ELR (cell line): ENCODE results near the gene GAL3ST1.
"Not testable (repeated sequence)": the region's sequence is repeated elsewhere in the genome, so short reads cannot be mapped to it uniquely, and the experiment has no call there.

Source experiments
- DNase-seq: peaks from one replicate; pipeline ENCODE4 v3.0.0-alpha.2; 2015; ENCODE audit warnings: low read depth

The GAL3ST1 gene

DNA sequence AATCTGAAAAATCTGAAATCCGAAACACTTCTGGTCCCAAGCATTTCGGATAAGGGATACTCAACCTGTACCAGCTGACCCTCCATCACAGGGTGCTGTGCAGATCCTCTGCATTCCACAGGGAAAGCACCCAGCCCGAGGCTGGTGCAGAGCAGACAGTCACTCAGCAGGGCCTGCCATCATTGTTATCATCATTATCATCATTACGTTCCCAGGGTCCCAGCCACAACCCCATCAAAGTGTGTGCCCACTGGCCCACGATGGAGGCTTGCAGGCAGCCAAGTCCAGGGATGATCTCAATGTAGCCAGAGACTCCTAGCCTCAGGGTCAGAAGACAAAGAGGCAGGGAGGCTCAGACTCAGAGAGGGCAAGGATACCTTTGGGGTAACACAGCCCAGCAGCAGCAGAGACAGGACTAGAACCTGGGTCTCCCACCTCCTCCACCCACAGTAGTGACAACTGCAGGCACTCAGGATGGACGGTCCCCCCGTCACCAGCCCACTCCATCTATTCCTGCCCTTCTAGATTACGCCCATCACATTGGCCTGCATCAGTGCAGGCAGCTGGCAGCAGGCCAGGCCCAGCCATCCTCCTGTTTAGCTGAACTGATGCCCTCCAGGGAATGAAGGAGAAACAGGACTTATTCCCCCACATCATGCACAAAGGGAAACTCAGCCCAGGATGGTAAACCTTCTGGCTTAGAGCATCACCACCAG, 10.3 kb downstream of the GAL3ST1 start:
- DNase-seq = no peak

DNA sequence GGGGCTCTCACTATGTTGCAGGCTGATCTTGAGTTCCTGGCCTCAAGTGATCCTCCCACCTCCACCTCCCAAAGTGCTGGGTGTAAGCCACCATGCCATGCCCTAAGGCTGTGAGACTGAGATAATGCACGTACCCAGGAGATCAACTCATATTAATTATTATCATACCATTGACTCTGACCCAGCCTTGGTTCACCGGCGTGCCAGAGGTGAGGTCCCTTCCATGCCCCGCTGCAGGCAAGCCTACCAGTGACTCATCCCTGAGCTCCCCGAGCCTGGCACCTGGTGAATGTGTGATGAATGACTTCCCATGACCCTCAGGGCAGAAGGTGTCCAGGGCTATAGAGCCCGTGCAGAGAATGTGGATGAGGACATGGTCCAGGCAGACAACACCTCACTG, 12.1 kb downstream of the GAL3ST1 start:
- DNase-seq = peak; percentile 20

DNA sequence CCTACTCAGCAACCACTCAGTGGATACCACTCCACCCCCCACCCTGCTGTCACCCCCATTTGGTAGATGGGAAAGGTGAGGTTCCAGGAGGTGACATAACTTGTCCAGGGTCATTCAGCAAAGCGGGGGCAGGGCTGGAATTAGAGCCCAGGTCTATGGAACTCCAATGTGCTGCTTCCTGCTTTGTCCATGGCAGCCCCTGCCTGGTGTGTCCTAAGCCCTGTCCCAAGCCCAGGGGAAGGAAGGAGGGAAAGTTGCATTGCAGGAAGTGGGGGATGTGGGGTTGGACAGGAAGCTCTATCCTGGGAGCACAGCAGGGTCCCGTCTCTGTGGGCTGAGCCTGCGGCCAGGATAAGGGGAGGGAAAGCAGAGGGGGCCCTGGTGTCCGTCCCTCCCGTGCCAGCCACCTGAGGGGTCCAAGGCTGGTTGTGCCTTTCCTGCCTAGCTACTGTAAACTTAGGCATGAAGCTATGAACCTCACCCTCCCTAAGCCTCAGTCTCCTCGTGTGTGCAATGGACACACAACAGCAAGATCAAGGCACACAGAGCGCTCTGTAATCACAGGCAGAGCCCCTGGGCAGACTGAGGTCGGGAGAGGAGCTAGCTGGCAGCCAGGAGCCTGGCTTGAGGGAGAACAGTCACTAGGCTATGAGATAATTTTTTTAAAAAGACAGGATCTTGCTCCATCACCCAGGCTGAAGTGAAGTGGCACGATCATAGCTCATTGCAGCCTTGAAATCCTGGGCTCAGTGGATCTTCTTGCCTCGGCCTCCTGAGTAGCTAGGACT, 12.9 kb downstream of the GAL3ST1 start:
- DNase-seq = no peak

DNA sequence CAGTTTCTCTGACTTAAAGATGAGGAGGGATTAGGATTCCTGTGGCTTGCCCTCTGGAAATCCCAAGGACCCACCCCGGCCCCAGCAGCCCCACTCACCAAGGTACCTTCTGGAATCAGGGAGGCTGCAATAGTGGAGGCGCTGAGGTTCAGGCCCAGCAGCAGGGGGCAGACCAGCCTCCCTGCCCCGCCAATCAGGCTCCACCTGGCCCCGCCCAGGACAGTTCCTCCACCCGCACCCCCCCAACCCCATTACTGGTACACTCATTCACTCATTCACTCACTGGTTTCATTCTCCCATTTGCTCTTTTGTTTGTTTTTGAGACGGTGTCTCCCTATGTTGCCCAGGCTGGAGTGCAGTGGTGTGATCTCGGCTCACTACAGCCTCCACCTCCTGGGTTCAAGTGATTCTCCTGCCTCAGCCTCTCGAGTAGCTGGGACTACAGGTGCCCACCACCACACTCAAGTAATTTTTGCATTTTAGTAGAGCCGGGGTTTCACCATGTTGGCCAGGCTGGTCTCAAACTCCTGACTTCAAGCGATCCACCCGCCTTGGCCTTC, 13.7 kb downstream of the GAL3ST1 start:
- peak; percentile 46 for DNase-seq

DNA sequence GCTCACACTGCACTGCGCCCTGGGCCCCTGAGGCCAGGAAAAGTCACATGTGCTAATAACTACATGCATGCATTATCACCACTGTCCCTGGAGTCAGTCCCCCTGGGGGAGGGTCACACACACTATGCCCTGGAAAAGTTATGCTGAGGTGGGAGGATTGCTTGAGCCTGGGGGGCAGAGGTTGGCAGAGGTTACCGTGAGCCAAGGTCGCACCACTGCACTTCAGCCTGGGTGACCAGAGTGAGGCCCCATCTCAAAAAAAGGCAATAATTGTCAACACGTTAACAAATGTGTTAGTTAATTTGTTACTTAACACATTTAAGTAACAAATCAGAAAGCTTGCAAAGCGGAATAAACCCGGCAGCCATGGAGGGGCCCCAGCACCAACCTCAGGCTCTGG, 14.6 kb downstream of the GAL3ST1 start:
- no peak for DNase-seq

DNA sequence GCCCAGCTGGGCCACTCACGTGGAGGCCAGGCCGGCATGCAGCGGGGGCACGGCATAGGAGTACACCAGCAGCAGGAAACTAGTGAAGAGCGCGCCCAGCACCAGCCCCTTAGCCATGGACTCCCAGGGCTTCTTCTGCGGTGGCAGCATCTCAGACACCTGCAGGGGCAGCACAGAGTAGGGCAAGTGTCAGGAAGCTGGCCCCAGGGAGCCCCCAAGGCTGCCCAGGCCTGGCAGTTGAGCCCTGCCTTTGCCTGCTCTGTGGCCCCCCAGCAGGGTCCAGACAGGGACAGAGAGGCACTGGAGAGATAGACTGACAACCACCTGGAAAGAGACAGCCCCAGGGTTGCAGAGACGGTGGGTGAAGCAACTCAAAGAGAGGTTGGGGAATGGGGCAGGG, 17.2 kb downstream of the GAL3ST1 start:
- DNase-seq = no peak

DNA sequence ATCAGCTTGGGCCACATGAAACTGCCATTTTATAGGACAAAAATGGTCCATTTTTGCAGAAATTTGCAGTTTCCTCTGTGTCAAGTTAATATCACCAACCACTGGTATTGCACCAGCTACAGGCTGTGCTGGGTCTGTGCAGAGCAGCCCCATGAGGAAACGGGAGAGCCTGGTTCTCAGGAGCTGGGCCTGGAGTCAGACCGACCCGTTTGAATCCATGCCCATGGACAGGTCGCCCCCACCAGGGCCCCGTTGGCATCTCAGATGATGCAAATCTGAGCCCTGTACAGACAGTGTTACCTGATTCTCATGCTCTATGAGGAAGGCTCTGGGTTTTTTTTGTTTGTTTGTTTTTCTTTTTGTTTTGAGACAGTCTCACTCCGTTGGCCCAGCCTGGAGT, 18.1 kb downstream of the GAL3ST1 start:
- no peak for DNase-seq

DNA sequence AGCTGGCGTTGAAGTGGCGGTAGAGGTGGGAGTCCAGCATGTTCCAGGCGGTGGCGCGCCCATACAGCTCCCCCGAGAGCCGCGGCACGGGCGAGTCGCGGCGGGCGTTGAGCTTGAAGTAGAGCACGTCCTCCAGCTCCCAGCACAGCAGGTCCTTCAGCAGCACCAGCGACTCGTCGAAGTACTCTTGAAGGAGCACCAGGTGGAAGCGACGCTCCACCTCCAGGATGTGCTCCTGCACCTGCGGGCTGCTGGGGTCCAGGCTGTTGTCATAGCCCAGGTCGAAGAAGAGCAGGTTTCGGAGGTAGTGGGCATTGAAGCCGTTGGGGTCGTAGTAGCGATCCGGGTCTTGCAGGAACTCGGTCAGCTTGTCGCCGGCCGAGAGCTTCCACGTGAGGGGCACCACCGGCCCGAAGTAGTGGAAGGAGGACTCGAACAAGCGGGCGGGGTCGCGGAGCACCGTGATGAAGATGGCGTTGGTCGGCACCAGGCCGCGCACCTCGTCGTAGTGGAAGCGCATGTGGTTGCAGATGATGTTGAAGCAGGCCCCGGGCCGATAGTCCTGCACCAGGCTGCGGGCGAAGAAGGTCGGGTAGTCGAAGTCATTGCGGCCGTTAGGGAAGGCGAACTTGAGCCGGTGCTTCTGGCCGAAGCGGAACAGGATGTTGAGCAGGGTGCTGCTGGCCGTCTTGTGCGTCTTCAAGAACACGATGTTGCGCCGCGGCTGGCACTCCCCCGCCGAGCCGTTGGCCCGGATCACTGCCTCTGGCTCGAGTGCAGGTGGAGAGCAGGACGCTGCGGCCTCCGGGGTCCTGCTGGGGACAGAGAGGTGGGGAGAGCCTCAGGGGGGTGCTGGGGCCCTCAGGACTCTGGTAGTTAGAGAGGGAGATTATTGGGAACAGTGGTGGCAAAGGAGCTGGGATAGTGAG, 18.9 kb downstream of the GAL3ST1 start:
- no peak for DNase-seq

DNA sequence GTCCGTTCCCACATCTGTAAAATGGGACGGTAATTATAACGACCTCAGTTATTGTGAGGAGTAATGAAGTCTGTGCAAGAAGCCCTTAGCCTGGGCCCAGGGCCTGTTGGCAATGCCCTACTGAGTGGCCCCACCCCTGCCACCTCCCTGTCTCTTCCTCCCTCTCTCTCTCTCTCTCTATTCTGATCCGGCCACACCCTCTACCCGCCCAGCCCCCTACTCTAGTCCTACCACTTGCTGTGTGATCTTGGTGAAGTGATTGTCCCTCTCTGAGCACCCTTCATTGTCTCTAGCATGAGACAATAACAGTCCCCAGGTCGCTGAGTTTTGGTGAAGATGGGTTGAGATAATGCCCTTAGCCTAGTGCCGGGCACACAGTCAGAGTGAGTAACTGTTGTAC, 20.5 kb downstream of the GAL3ST1 start:
- no peak for DNase-seq

DNA sequence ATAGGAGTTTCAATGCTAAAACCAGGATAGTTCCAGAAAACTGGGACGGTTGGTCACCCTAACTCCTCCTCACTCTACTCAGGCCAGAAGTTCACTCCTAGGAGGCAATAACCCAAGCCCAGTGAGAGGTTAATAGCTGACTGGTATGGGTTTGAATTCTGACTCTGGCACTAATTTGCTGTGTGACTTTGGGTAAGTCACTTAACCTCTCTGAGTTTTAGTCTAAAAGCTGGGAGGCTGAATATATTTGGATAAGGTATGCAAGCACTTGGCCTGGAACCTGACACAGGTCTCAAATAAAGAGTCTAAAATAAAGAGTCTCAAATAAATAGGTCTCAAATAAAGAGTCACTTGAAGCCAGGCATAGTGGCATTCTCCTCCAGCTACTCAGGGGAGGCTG, 21.7 kb downstream of the GAL3ST1 start:
- no peak for DNase-seq

DNA sequence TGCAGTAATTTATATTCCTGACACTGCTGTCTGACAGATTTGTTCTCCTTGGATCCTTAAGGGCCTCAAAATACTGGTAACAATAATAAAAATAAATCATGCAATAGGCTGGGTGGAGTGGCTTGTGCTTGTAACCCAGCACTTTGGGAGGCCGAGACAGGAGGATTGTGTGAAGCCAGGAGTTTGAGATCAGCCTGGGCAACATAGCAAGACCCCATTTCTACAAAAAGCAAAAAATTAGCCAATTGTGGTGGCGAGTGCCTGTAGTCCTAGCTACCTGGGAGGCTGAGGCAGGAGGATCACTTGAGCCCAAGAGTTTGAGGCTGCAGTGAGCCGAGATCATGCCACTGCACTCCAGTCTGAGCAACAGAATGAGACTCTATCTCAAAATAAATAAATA, 22.7 kb downstream of the GAL3ST1 start:
- DNase-seq = not testable (repeated sequence)

DNA sequence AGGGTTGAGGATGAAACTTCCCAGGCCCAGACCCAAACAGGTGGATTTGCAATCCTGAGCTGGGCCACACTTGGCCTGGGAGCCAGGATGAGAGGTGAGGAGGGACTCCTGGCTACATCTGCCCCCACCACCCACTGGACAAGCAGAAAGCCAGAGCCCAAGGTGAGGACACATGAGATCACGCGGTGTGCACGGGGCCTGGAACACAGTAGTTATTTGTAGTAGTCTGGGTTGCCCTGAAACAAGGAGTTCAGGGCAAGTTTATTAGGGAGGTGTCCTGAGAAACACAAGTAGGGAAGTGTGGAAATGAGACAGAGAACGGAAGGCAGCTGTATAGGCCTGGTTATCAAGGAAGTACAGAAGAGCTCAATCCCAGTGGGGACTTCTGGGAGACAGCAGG, 27.3 kb downstream of the GAL3ST1 start:
- DNase-seq = no peak

DNA sequence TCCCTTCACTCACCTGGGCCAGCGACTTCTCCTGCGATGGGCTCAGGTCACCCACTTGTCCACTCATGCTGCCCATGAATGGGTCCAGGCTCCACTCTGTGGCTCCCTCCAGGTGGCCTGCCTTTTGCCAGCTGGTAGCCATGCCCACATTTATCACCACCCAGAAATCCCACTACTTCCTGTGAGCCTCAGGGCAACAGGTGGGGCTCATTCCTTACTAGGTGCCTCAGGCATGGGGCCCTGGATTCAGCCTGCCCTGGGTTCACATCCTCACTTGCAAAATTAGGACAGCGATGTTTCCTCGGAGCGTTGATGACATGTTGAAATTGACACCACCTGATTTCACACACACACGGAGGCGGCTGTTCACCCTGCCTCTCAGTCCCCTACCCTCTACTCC, 27.8 kb downstream of the GAL3ST1 start, which contains the start of gene SEC14L6:
Gene SEC14L6, minus strand, starts transcription at position 126 of the 400 bp plus-strand sequence. Its CDS starts 59 bp downstream, at position 67.
- DNase-seq = no peak

DNA sequence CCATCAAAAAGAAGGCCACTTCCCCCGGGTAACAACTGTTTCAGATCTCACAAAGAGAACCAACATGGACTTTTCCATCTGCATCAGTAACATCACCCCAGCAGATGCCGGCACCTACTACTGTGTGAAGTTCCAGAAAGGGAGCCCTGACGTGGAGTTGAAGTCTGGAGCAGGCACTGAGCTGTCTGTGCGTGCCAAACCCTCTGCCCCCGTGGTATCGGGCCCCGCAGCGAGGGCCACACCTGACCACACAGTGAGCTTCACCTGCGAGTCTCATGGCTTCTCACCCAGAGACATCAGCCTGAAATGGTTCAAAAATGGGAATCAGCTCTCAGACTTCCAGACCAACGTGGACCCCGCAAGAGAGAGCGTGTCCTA, 31.7 kb downstream of the GAL3ST1 start:
- DNase-seq = no peak

DNA sequence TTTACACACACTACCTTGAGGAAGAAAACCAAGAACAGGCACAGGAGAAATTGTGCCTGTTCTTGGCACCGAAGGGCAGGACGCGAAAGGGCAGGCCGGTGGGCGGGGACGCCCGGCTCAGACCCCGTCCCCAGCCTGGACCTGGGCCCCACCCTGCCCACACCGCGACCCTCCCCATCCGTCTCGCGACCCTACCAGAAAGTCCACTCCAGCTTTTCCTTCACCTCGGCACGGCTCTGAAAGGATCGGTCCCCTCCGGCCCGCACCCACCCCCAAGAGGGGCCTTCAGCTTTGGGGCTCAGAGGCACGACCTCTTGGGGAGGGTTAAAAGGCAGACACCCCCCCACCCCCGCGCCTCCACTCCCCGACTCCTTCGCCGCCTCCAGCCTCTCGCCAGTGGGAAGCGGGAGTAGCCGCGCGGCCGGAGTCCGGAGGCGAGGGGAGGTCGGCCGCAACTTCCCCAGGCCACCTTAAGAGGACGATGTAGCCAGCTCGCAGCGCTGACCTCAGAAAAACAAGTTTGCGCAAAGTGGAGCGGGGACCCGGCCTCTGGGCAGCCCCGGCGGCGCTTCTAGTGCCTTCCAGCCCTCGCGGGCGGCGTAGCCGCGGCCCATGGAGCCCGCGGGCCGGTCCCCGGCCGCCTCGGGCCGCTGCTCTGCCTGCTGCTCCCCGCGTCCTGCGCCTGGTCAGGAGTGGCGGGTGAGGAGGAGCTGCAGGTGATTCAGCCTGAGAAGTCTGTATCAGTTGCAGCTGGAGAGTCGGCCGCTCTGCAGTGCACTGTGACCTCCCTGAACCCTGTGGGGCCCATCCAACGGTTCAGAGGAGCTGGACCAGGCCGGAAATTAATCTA, 32.3 kb downstream of the GAL3ST1 start:
- peak; percentile 27 for DNase-seq

DNA sequence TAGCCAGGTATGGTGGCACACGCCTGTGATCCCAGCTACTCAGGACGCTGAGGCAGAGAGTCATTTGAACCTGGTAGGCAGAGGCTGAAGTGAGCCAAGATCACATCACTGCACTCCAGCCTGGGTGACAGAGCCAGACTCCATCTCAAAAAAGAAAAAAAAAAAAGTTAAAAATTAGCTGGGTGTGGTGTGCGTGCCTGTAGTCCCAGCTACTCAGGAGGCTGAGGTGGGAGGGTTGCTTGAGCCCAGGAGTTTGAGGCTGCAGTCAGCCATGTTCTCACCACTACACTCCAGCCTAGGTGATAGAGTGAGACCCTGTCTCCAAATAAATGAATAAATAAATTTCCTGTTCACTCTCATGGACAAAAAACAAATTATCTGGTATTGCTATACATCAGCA, 33.0 kb downstream of the GAL3ST1 start:
- DNase-seq = not testable (repeated sequence)

DNA sequence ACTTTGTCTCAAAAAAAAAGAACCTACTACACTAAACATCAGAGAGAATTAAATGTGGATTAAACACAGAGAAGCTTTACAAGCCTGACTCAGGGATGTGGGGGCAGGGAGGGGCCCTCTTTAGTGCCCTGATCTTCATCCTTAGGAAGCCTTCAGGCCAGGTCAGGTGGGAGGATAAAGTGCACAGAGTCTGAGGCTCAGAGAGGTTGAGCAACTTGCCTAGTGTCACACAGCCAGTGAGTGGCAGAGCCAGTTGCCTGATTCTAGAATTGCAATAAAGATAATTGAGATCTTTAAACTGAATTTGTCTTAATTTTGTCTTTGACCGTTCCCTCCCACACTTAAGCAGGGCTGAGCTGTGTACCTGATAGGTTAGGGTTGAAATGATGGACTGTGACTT, 35.1 kb downstream of the GAL3ST1 start:
- DNase-seq = no peak

DNA sequence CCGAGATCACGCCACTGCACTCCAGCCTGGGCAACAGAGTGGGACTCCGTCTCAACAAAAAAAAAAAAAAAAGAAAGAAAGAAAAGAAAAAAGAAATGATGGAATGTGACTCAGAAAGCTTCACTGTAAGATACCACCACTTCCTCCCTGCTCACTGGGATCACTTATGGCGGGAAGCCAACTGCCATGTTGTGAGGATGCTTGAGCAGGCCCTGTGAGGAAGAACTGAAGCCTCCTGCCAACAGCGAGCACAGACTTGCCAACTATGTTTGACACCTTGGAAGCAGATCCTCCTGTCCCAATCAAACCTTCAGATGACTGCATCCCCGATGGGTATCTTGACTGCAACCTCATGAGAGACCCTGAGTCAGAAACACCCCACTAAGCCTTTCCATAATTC, 36.2 kb downstream of the GAL3ST1 start:
- DNase-seq = peak; percentile 44

DNA sequence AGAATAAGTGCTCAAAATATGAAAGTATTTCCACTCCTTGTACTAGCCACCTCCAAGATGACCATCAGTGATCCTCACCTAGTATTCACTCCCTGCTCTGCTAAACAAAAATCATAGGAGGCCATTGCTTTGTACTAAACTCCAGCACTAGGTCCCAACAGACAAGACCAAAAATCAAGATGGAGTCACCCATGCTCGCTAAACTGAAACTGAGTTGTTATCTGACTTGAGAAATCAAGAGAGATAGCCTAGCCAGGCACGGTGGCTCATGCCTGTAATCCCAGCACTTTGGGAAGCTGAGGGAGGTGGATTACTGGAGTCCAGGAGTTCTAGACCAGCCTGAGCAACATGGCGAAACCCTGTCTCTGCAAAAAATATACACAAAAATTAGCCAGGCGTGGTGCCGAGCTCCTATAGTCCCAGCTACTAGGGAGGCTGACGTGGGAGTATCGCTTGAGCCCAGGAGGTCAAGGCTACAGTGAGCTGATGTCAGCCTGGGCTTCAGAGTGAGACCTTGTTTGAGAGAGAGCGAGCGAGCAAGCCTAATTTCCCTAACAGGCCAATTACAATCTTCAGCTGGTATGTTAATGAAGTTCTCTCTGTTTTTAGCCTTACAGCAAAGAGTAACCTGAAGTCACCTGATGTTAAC, 37.3 kb downstream of the GAL3ST1 start:
- DNase-seq = no peak

DNA sequence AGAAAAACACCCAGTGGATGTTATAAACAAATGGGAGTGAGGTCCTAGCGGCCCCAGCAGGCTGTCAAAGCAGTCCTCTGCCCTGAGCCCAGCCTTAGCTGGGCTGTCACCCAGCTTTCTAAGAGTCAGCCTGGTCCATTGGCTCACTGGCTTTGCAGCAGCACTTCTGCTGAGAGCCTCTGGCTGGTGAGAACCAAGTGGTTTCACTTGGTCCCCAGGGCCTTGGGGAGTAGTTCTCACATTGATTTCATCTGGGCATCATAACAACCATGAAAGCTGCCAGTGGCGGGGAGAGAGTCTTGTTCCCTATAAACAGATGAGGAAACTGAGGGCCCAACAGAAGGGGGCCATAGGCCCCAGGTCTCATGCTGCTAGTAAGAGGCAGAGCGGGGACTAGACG, 39.3 kb downstream of the GAL3ST1 start:
- no peak for DNase-seq
